ENCODE data around the gene KANTR.

DNA sequence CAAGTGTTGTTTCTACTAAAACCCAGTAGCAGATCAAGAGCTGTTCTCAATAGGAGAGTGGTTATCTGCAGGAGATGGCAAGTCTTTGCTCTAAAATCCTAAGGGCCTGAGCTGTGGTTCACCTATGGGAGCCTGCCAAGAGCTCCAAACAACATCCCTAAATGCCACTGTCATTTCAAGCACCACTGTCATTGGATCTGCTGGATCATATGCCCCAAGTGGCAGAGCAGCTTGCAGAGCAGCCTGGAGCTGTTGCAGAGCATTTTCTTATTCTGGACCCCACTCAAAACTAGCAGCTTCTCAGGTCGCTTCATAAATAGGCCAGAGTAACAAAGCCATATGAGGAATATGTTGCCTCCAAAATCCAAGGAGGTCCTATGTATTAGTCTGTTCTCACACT is 59.6 kb downstream of the KANTR start:
- TF ChIP-seq, protein P1, sequence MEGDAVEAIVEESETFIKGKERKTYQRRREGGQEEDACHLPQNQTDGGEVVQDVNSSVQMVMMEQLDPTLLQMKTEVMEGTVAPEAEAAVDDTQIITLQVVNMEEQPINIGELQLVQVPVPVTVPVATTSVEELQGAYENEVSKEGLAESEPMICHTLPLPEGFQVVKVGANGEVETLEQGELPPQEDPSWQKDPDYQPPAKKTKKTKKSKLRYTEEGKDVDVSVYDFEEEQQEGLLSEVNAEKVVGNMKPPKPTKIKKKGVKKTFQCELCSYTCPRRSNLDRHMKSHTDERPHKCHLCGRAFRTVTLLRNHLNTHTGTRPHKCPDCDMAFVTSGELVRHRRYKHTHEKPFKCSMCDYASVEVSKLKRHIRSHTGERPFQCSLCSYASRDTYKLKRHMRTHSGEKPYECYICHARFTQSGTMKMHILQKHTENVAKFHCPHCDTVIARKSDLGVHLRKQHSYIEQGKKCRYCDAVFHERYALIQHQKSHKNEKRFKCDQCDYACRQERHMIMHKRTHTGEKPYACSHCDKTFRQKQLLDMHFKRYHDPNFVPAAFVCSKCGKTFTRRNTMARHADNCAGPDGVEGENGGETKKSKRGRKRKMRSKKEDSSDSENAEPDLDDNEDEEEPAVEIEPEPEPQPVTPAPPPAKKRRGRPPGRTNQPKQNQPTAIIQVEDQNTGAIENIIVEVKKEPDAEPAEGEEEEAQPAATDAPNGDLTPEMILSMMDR (IDR thresholded peaks at IDR 0.05): no peak
- no peak for TF ChIP-seq POLR2A (IDR thresholded peaks at IDR 0.05)
- no peak for TF ChIP-seq POLR2AphosphoS5 (IDR thresholded peaks at IDR 0.05; ENCODE audit: insufficient read depth in 1 of 2, low read depth in 1 of 2)
